Right kidney (tissue), 1 donor: ENCODE results near the gene OR52E8.

ENCODE experiments used
- DNase-seq: peaks from one replicate; pipeline ENCODE4 v3.0.0-alpha.2; 2016

The OR52E8 gene

GRCh38 chr11:5807580-5807979, 49.9 kb downstream of the OR52E8 start:
- no peak for DNase-seq
